ENCODE results near the gene SPATA1.

GRCh38 chr1:84467298-84467697 is 38.9 kb upstream of the SPATA1 start:
- no peak for TF ChIP-seq CTCF (IDR thresholded peaks at IDR 0.05)
- TF ChIP-seq EZH2 (IDR thresholded peaks at IDR 0.05; ENCODE audit: borderline replicate concordance, insufficient read depth, low read depth, low read length, poor library complexity, severe bottlenecking), result no peak

All from B cell (primary cell).